ENCODE results near the gene SLCO2A1. TPM values are rescaled to one million over a fixed set of nuclear protein-coding genes. Genes with fewer than 3 reads are reported as not detected.

The SLCO2A1 gene
- total RNA-seq, 1 experiment from 2014 or later, result not detected

GRCh38 chr3:134031348-134031915, 1.7 kb upstream of the SLCO2A1 start:
- H3K36me3 ChIP-seq, result no peaks in the 10 kb centered on the region
- H3K9me3 ChIP-seq (replicated peaks), result no peaks in the 10 kb centered on the region
- H3K4me3 ChIP-seq, result no peak overlapping the region
- no peaks in the 10 kb centered on the region for H3K4me1 ChIP-seq
- DNase-seq, result no peak
- H3K27ac ChIP-seq, result no peak overlapping the region
- H3K27me3 ChIP-seq, result 0 out of 2 replicates have a peak, but pooled peaks cover 4% of the 10 kb centered on the region

GRCh38 chr3:134030379-134031347, 938 bp upstream of the SLCO2A1 start:
- DNase-seq, result no peak
- Histone ChIP-seq H3K4me1 (no peaks in the 10 kb centered on the region), H3K4me3 (peak overlapping the region; percentile 44)

GRCh38 chr3:134029256-134029733, 430 bp downstream of the SLCO2A1 start:
- Histone ChIP-seq H3K9me3 (replicated peaks) (no peaks in the 10 kb centered on the region), H3K4me1 (no peaks in the 10 kb centered on the region), H3K4me3 (peak overlapping the region; percentile 44), H3K36me3 (no peaks in the 10 kb centered on the region), H3K27me3 (0 out of 2 replicates have a peak, but pooled peaks cover 4% of the 10 kb centered on the region), H3K27ac (no peak overlapping the region)
- no peak for DNase-seq

More at GRCh38 chr3:134030379-134031347, 938 bp upstream of the SLCO2A1 start:
- H3K27me3 ChIP-seq, result 0 out of 2 replicates have a peak, but pooled peaks cover 4% of the 10 kb centered on the region
- H3K27ac ChIP-seq, result no peak overlapping the region
- H3K36me3 ChIP-seq, result no peaks in the 10 kb centered on the region
- no peaks in the 10 kb centered on the region for H3K9me3 ChIP-seq (replicated peaks)

- Histone ChIP-seq H3K27me3 (0 out of 2 replicates have a peak, but pooled peaks cover 4% of the 10 kb centered on the region), H3K9me3 (replicated peaks) (no peaks in the 10 kb centered on the region), H3K36me3 (no peaks in the 10 kb centered on the region), H3K27ac (no peak overlapping the region), H3K4me1 (no peaks in the 10 kb centered on the region), H3K4me3 (no peak overlapping the region)
- DNase-seq, result no peak
These were observed 1.1 kb downstream of the SLCO2A1 start for GRCh38 chr3:134028486-134029255.

GRCh38 chr3:134027631-134028030, 2.1 kb downstream of the SLCO2A1 start:
- no peaks in the 10 kb centered on the region for H3K36me3 ChIP-seq

GRCh38 chr3:134020135-134020680, 9.5 kb downstream of the SLCO2A1 start:
- no peaks in the 10 kb centered on the region for H3K36me3 ChIP-seq
- H3K27ac ChIP-seq, result no peak overlapping the region
- H3K4me3 ChIP-seq, result no peak overlapping the region
- no peak for DNase-seq
- no peaks in the 10 kb centered on the region for H3K4me1 ChIP-seq
- H3K27me3 ChIP-seq, result no peaks in the 10 kb centered on the region
- H3K9me3 ChIP-seq (replicated peaks), result no peaks in the 10 kb centered on the region

More at GRCh38 chr3:134027631-134028030, 2.1 kb downstream of the SLCO2A1 start:
- DNase-seq, result no peak
- Histone ChIP-seq H3K4me1 (no peaks in the 10 kb centered on the region), H3K27ac (no peak overlapping the region), H3K4me3 (no peak overlapping the region), H3K9me3 (replicated peaks) (no peaks in the 10 kb centered on the region), H3K27me3 (0 out of 2 replicates have a peak, but pooled peaks cover 4% of the 10 kb centered on the region)

- no peaks in the 10 kb centered on the region for H3K4me1 ChIP-seq
- no peaks in the 10 kb centered on the region for H3K9me3 ChIP-seq (replicated peaks)
- H3K4me3 ChIP-seq, result no peak overlapping the region
- H3K36me3 ChIP-seq, result no peaks in the 10 kb centered on the region
- H3K27me3 ChIP-seq, result no peaks in the 10 kb centered on the region
- no peak overlapping the region for H3K27ac ChIP-seq
- no peak for DNase-seq
These were observed 10.9 kb downstream of the SLCO2A1 start for GRCh38 chr3:134018850-134019249.

GRCh38 chr3:134018406-134018805, 11.3 kb downstream of the SLCO2A1 start:
- Histone ChIP-seq H3K27me3 (no peaks in the 10 kb centered on the region), H3K36me3 (no peaks in the 10 kb centered on the region), H3K4me3 (no peak overlapping the region), H3K27ac (no peak overlapping the region), H3K9me3 (replicated peaks) (no peaks in the 10 kb centered on the region), H3K4me1 (no peaks in the 10 kb centered on the region)
- DNase-seq, result no peak

- H3K27ac ChIP-seq, result no peak overlapping the region
These were observed 12.2 kb downstream of the SLCO2A1 start for GRCh38 chr3:134017490-134017889.

GRCh38 chr3:134014270-134014669, 15.5 kb downstream of the SLCO2A1 start:
- H3K36me3 ChIP-seq, result no peaks in the 10 kb centered on the region
- H3K27me3 ChIP-seq, result no peaks in the 10 kb centered on the region
- H3K9me3 ChIP-seq (replicated peaks), result no peaks in the 10 kb centered on the region
- no peak for DNase-seq
- H3K4me1 ChIP-seq, result no peaks in the 10 kb centered on the region
- no peak overlapping the region for H3K27ac ChIP-seq
- H3K4me3 ChIP-seq, result no peak overlapping the region

More at GRCh38 chr3:134017490-134017889, 12.2 kb downstream of the SLCO2A1 start:
- Histone ChIP-seq H3K36me3 (no peaks in the 10 kb centered on the region), H3K4me1 (no peaks in the 10 kb centered on the region), H3K9me3 (replicated peaks) (no peaks in the 10 kb centered on the region), H3K27me3 (no peaks in the 10 kb centered on the region), H3K4me3 (no peak overlapping the region)
- no peak for DNase-seq

GRCh38 chr3:134013280-134013679, 16.4 kb downstream of the SLCO2A1 start:
- no peak overlapping the region for H3K27ac ChIP-seq

GRCh38 chr3:134009345-134010000, 20.3 kb downstream of the SLCO2A1 start:
- Histone ChIP-seq H3K4me1 (peaks cover 11% of the 10 kb centered on the region; the same call in 1 of the 2 replicates), H3K27me3 (no peaks in the 10 kb centered on the region), H3K36me3 (no peaks in the 10 kb centered on the region), H3K27ac (no peak overlapping the region), H3K4me3 (no peak overlapping the region), H3K9me3 (replicated peaks) (peaks cover 3% of the 10 kb centered on the region)
- DNase-seq, result no peak

More at GRCh38 chr3:134013280-134013679, 16.4 kb downstream of the SLCO2A1 start:
- H3K4me3 ChIP-seq, result no peak overlapping the region
- H3K4me1 ChIP-seq, result peaks cover 8% of the 10 kb centered on the region; the same call in 1 of the 2 replicates
- H3K36me3 ChIP-seq, result no peaks in the 10 kb centered on the region
- DNase-seq, result no peak
- H3K27me3 ChIP-seq, result no peaks in the 10 kb centered on the region
- no peaks in the 10 kb centered on the region for H3K9me3 ChIP-seq (replicated peaks)

GRCh38 chr3:134008630-134009156, 21.0 kb downstream of the SLCO2A1 start:
- H3K27ac ChIP-seq, result no peak overlapping the region
- H3K9me3 ChIP-seq (replicated peaks), result peaks cover 8% of the 10 kb centered on the region
- no peaks in the 10 kb centered on the region for H3K27me3 ChIP-seq
- H3K4me1 ChIP-seq, result peaks cover 11% of the 10 kb centered on the region; the same call in 1 of the 2 replicates
- no peak overlapping the region for H3K4me3 ChIP-seq
- no peaks in the 10 kb centered on the region for H3K36me3 ChIP-seq
- DNase-seq, result peak; percentile 20 to 39

All from SJCRH30 (cell line).